ENCODE results near the gene UTY. TPM values are rescaled to one million over a fixed set of nuclear protein-coding genes. Genes with fewer than 3 reads are reported as not detected.

Gene UTY
- total and polyA plus RNA-seq, 9 of the 15 experiments (the other 6 are each of a cell fraction or from before 2014, with no cell fraction given): 0.09 TPM; not detected in 8

- POLR2A ChIA-PET: no interaction called here
- FAIRE-seq (no peak), ATAC-seq (no peak), DNase-seq (ENCODE audit: extremely low read depth in 1 of 4, low spot score in 3 of 4) (no peak)
- H3K9me1 ChIP-seq (ENCODE audit: control insufficient read depth, insufficient read depth, low read length): no peaks in the 10 kb centered on the region
- CTCF ChIA-PET (ENCODE audit: low intra/inter-chr PET ratio): no interaction called here
- H3K36me3 ChIP-seq (ENCODE audit: control insufficient read depth, insufficient read depth, low read length): no peaks in the 10 kb centered on the region
- intact Hi-C loops (cut with micrococcal nuclease) (no loop called here), in situ Hi-C loops (cut with MboI) (no loop called here)
- no CpG with 5 or more reads among the region's 6 CpGs for WGBS (ENCODE audit: insufficient coverage, low coverage, missing lambda C conversion rate)
- no peaks in the 10 kb centered on the region for H3K27me3 ChIP-seq (ENCODE audit: control insufficient read depth in 2 of 2, insufficient read depth in 2 of 2, low read length in 2 of 2)
- H4K20me1 ChIP-seq (replicated peaks; ENCODE audit: control insufficient read depth, insufficient read depth, low read length): no peaks in the 10 kb centered on the region
- H3K79me2 ChIP-seq (ENCODE audit: control insufficient read depth, insufficient read depth, low read length): no peaks in the 10 kb centered on the region
- no peak overlapping the region for H2AFZ ChIP-seq (ENCODE audit: low read depth, low read length)
- TF ChIP-seq PHF21A (IDR thresholded peaks at IDR 0.05; ENCODE audit: borderline replicate concordance, low read depth) (no peak), ZNF583 (CRISPR knock-in tag; IDR thresholded peaks at IDR 0.05) (no peak), DIDO1 (tag; IDR thresholded peaks at IDR 0.05; ENCODE audit: low read depth) (no peak), CBX8 (IDR thresholded peaks at IDR 0.05; ENCODE audit: borderline replicate concordance, extremely low read depth, low read depth, low read length, poor library complexity, severe bottlenecking) (no peak), HES1 (IDR thresholded peaks at IDR 0.05; ENCODE audit: low read depth) (no peak)
- TF ChIP-seq, protein P1, sequence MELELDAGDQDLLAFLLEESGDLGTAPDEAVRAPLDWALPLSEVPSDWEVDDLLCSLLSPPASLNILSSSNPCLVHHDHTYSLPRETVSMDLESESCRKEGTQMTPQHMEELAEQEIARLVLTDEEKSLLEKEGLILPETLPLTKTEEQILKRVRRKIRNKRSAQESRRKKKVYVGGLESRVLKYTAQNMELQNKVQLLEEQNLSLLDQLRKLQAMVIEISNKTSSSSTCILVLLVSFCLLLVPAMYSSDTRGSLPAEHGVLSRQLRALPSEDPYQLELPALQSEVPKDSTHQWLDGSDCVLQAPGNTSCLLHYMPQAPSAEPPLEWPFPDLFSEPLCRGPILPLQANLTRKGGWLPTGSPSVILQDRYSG (tag; conservative IDR thresholded peaks at IDR 0.05; ENCODE audit: low read depth): no peak
- H3K9me3 ChIP-seq (replicated peaks; ENCODE audit: control insufficient read depth, insufficient read depth, low read depth, low read length): no peaks in the 10 kb centered on the region
- BruUV-seq (replicated peaks): no TSS peak
- H3K4me1 ChIP-seq (replicated peaks in 1 of 2; ENCODE audit: control insufficient read depth in 2 of 2, insufficient read depth in 2 of 2, low read length in 2 of 2): no peaks in the 10 kb centered on the region
- H3K4me2 ChIP-seq (ENCODE audit: insufficient read depth, low read length): no peak overlapping the region
- no peak overlapping the region for H3K9ac ChIP-seq (ENCODE audit: insufficient read depth in 1 of 2, low read depth in 2 of 2, low read length in 2 of 2)
- H3K27ac ChIP-seq (ENCODE audit: extremely low read depth, low read depth, low read length): no peak overlapping the region
- no peak overlapping the region for H3K4me3 ChIP-seq
Measured at GRCh38 chrY:13370868-13371800, 108.7 kb downstream of the UTY start.
